Effector memory CD4-positive, alpha-beta T cell (primary cell): ENCODE data around the gene TMEM72.

Experiments used
- DNase-seq, 3 donors: peaks; one replicate each; pipeline ENCODE4 v3.0.0-alpha.2; 2020
- H3K27ac ChIP-seq: 2 replicates; pipeline ENCODE4 v1.7.0; 2013; ENCODE audit warnings: mild to moderate bottlenecking, low read length, moderate library complexity; ENCODE audit not compliant: insufficient read depth, poor library complexity, severe bottlenecking
- H3K27me3 ChIP-seq: replicated peaks from 2 replicates; pipeline ENCODE4 v1.7.0; 2013; ENCODE audit warnings: mild to moderate bottlenecking, low read length; ENCODE audit not compliant: insufficient read depth, control insufficient read depth, poor library complexity, severe bottlenecking
- H3K36me3 ChIP-seq: 2 replicates; pipeline ENCODE4 v1.7.0; 2013; ENCODE audit warnings: mild to moderate bottlenecking, low read length, moderate library complexity; ENCODE audit not compliant: control insufficient read depth, insufficient read depth
- H3K4me1 ChIP-seq: 2 replicates; pipeline ENCODE4 v1.7.0; 2013; ENCODE audit warnings: low read length, mild to moderate bottlenecking; ENCODE audit not compliant: control insufficient read depth, insufficient read depth, poor library complexity, severe bottlenecking
- H3K4me3 ChIP-seq: 2 replicates; pipeline ENCODE4 v1.7.0; 2013; ENCODE audit warnings: low read length, low read depth, mild to moderate bottlenecking; ENCODE audit not compliant: insufficient read depth, poor library complexity, severe bottlenecking
- H3K9me3 ChIP-seq: 2 replicates; pipeline ENCODE4 v1.7.0; 2013; ENCODE audit warnings: mild to moderate bottlenecking, low read length, moderate library complexity; ENCODE audit not compliant: control insufficient read depth

Gene TMEM72

GRCh38 chr10:44874166-44874565 is 37.0 kb upstream of the TMEM72 start:
- Histone ChIP-seq H3K27ac (no peak overlapping the region), H3K36me3 (no peaks in the 10 kb centered on the region), H3K9me3 (no peaks in the 10 kb centered on the region), H3K4me1 (no peaks in the 10 kb centered on the region), H3K4me3 (no peak overlapping the region), H3K27me3 (no peaks in the 10 kb centered on the region)
- DNase-seq: no peak

GRCh38 chr10:44878706-44879530 is 32.2 kb upstream of the TMEM72 start:
- H3K27me3 ChIP-seq: no peaks in the 10 kb centered on the region
- no peaks in the 10 kb centered on the region for H3K9me3 ChIP-seq
- peak overlapping the region; percentile 58 for H3K4me3 ChIP-seq
- H3K4me1 ChIP-seq: no peaks in the 10 kb centered on the region
- H3K36me3 ChIP-seq: no peaks in the 10 kb centered on the region
- DNase-seq: peak; percentile 32 to 61 (median 37)
- no peak overlapping the region for H3K27ac ChIP-seq

GRCh38 chr10:44879531-44879899 is 31.6 kb upstream of the TMEM72 start:
- no peak overlapping the region for H3K27ac ChIP-seq
- H3K4me1 ChIP-seq: no peaks in the 10 kb centered on the region
- DNase-seq: no peak
- no peaks in the 10 kb centered on the region for H3K9me3 ChIP-seq
- no peaks in the 10 kb centered on the region for H3K36me3 ChIP-seq
- no peaks in the 10 kb centered on the region for H3K27me3 ChIP-seq
- no peak overlapping the region for H3K4me3 ChIP-seq

GRCh38 chr10:44880090-44880715 is 30.9 kb upstream of the TMEM72 start:
- Histone ChIP-seq H3K27ac (no peak overlapping the region), H3K9me3 (no peaks in the 10 kb centered on the region), H3K27me3 (no peaks in the 10 kb centered on the region), H3K36me3 (no peaks in the 10 kb centered on the region), H3K4me1 (no peaks in the 10 kb centered on the region), H3K4me3 (no peak overlapping the region)
- no peak for DNase-seq

GRCh38 chr10:44881649-44882048 is 29.5 kb upstream of the TMEM72 start:
- Histone ChIP-seq H3K4me1 (no peaks in the 10 kb centered on the region), H3K4me3 (no peak overlapping the region), H3K36me3 (no peaks in the 10 kb centered on the region), H3K9me3 (no peaks in the 10 kb centered on the region), H3K27ac (no peak overlapping the region), H3K27me3 (no peaks in the 10 kb centered on the region)
- no peak for DNase-seq

- no peak for DNase-seq
- H3K9me3 ChIP-seq: no peaks in the 10 kb centered on the region
- no peak overlapping the region for H3K4me3 ChIP-seq
- no peaks in the 10 kb centered on the region for H3K27me3 ChIP-seq
- H3K4me1 ChIP-seq: no peaks in the 10 kb centered on the region
- H3K36me3 ChIP-seq: no peaks in the 10 kb centered on the region
- no peak overlapping the region for H3K27ac ChIP-seq
Measured at GRCh38 chr10:44882166-44882720, 28.9 kb upstream of the TMEM72 start.

GRCh38 chr10:44883593-44884331 is 27.4 kb upstream of the TMEM72 start:
- Histone ChIP-seq H3K9me3 (no peaks in the 10 kb centered on the region), H3K27me3 (no peaks in the 10 kb centered on the region), H3K27ac (no peak overlapping the region), H3K4me3 (no peak overlapping the region), H3K4me1 (no peaks in the 10 kb centered on the region), H3K36me3 (no peaks in the 10 kb centered on the region)
- DNase-seq: no peak

GRCh38 chr10:44885710-44886109 is 25.4 kb upstream of the TMEM72 start:
- no peak for DNase-seq
- Histone ChIP-seq H3K4me3 (no peak overlapping the region), H3K36me3 (no peaks in the 10 kb centered on the region), H3K27ac (no peak overlapping the region), H3K27me3 (no peaks in the 10 kb centered on the region), H3K9me3 (no peaks in the 10 kb centered on the region), H3K4me1 (no peaks in the 10 kb centered on the region)

GRCh38 chr10:44886966-44887365 is 24.2 kb upstream of the TMEM72 start:
- Histone ChIP-seq H3K27ac (no peak overlapping the region), H3K27me3 (no peaks in the 10 kb centered on the region), H3K36me3 (no peaks in the 10 kb centered on the region), H3K4me1 (no peaks in the 10 kb centered on the region), H3K9me3 (no peaks in the 10 kb centered on the region), H3K4me3 (no peak overlapping the region)
- DNase-seq: no peak

GRCh38 chr10:44888886-44889285 is 22.3 kb upstream of the TMEM72 start:
- Histone ChIP-seq H3K4me3 (no peak overlapping the region), H3K4me1 (no peaks in the 10 kb centered on the region), H3K27me3 (no peaks in the 10 kb centered on the region), H3K9me3 (no peaks in the 10 kb centered on the region), H3K36me3 (no peaks in the 10 kb centered on the region), H3K27ac (no peak overlapping the region)
- DNase-seq: no peak
